HEK293 (cell line): ENCODE measurements around the gene NOS1AP.

Source experiments
- CTCF ChIA-PET: fragments of 350-600 bp; formaldehyde crosslinking; extraction: SDS; loops from one replicate; lab custom pipeline; 2021; ENCODE audit warnings: antibody characterized with exemption; lab: Yijun Ruan, JAX
- POLR2A ChIA-PET: fragments of 300-600 bp; formaldehyde crosslinking; extraction: SDS; loops from one replicate; lab custom pipeline; 2020; ENCODE audit warnings: antibody characterized with exemption, inconsistent platforms; lab: Yijun Ruan, JAX
- H3K27ac ChIP-seq: fragments of 200-500 bp; sonication (Bioruptor generic); 2 replicates; pipeline ENCODE4 v1.5.1; 2014; ENCODE audit warnings: low read depth, low read length, control low read depth, inconsistent platforms; ENCODE audit errors: extremely low read depth
- H3K36me3 ChIP-seq, 2 experiments: fragments of 200-500 bp in 1 of 2; sonication (Bioruptor generic) in 1 of 2; 1 replicate in 1 of 2; 2 replicates in 1 of 2; pipeline ENCODE4 v1.5.1; 2014 to 2017; ENCODE audit warnings: inconsistent platforms in 2 of 2, low read length in 2 of 2; ENCODE audit not compliant: control insufficient read depth in 2 of 2, insufficient read depth in 1 of 2
- H3K4me1 ChIP-seq: fragments of 200-500 bp; sonication (Bioruptor generic); 2 replicates; pipeline ENCODE4 v1.5.1; 2014; ENCODE audit warnings: mild to moderate bottlenecking, low read length, inconsistent platforms; ENCODE audit not compliant: control insufficient read depth, insufficient read depth
- H3K4me3 ChIP-seq: 2 replicates; pipeline ENCODE4 v1.5.1; 2011; ENCODE audit warnings: low read depth, mild to moderate bottlenecking, control low read depth, low read length, moderate library complexity
- H3K9me3 ChIP-seq: fragments of 200-500 bp; sonication (Bioruptor generic); 2 replicates; pipeline ENCODE4 v1.5.1; 2014; ENCODE audit warnings: low read depth, low read length, inconsistent platforms; ENCODE audit not compliant: control insufficient read depth, insufficient read depth
- CTCF ChIP-seq: fragments of 450-650 bp; formaldehyde crosslinking; IDR thresholded peaks from 2 replicates; pipeline ENCODE4 v1.5.1; 2016; ENCODE audit warnings: missing biosample characterization, missing genetic modification characterization
- KLF17 ChIP-seq: fragments of 450-650 bp; formaldehyde crosslinking; IDR thresholded peaks from 2 replicates; pipeline ENCODE4 v1.5.1; 2016; ENCODE audit warnings: missing biosample characterization, missing genetic modification characterization
- OVOL3 ChIP-seq: fragments of 450-650 bp; formaldehyde crosslinking; IDR thresholded peaks from 2 replicates; pipeline ENCODE4 v1.5.1; 2016; ENCODE audit warnings: missing biosample characterization, missing genetic modification characterization
- SCRT1 ChIP-seq: fragments of 450-650 bp; formaldehyde crosslinking; IDR thresholded peaks from 2 replicates; pipeline ENCODE4 v1.5.1; 2016; ENCODE audit warnings: missing biosample characterization, missing genetic modification characterization, borderline replicate concordance
- TCF7L2 ChIP-seq: IDR thresholded peaks from 2 replicates; pipeline ENCODE4 v1.6.1; 2011; ENCODE audit warnings: low read depth, mild to moderate bottlenecking, inconsistent platforms, low read length, moderate library complexity, borderline replicate concordance
- ZBTB11 ChIP-seq: fragments of 450-650 bp; formaldehyde crosslinking; conservative IDR thresholded peaks from 2 replicates; pipeline ENCODE4 v1.5.1; 2016; ENCODE audit warnings: low read depth, missing biosample characterization, missing genetic modification characterization
- ZBTB44 ChIP-seq: fragments of 450-650 bp; IDR thresholded peaks from 2 replicates; pipeline ENCODE4 v1.5.1; 2018; ENCODE audit warnings: missing biosample characterization, mild to moderate bottlenecking, missing genetic modification characterization
- ZNF121 ChIP-seq: fragments of 450-650 bp; formaldehyde crosslinking; IDR thresholded peaks from 2 replicates; pipeline ENCODE4 v1.5.1; 2016; ENCODE audit warnings: missing biosample characterization, missing genetic modification characterization
- ZNF132 ChIP-seq: fragments of 450-650 bp; formaldehyde crosslinking; IDR thresholded peaks from 2 replicates; pipeline ENCODE4 v1.5.1; 2017; ENCODE audit warnings: missing biosample characterization, missing genetic modification characterization, borderline replicate concordance
- ZNF133 ChIP-seq: fragments of 450-650 bp; formaldehyde crosslinking; IDR thresholded peaks from 2 replicates; pipeline ENCODE4 v1.5.1; 2016; ENCODE audit warnings: missing biosample characterization, missing genetic modification characterization
- ZNF184 ChIP-seq: fragments of 450-650 bp; IDR thresholded peaks from 2 replicates; pipeline ENCODE4 v1.5.1; 2018; ENCODE audit warnings: missing biosample characterization, mild to moderate bottlenecking, missing genetic modification characterization
- ZNF214 ChIP-seq: fragments of 450-650 bp; formaldehyde crosslinking; IDR thresholded peaks from 2 replicates; pipeline ENCODE4 v1.5.1; 2017; ENCODE audit warnings: missing biosample characterization, mild to moderate bottlenecking, missing genetic modification characterization, borderline replicate concordance
- ZNF239 ChIP-seq: fragments of 450-650 bp; formaldehyde crosslinking; IDR thresholded peaks from 2 replicates; pipeline ENCODE4 v1.5.1; 2016; ENCODE audit warnings: missing biosample characterization, missing genetic modification characterization
- ZNF280C ChIP-seq: fragments of 450-650 bp; formaldehyde crosslinking; IDR thresholded peaks from 2 replicates; pipeline ENCODE4 v1.5.1; 2016; ENCODE audit warnings: missing biosample characterization, missing genetic modification characterization
- ZNF292 ChIP-seq: fragments of 450-650 bp; formaldehyde crosslinking; IDR thresholded peaks from 2 replicates; pipeline ENCODE4 v1.5.1; 2016; ENCODE audit warnings: low read depth, missing biosample characterization, missing genetic modification characterization, borderline replicate concordance
- ZNF311 ChIP-seq: fragments of 450-650 bp; formaldehyde crosslinking; IDR thresholded peaks from 2 replicates; pipeline ENCODE4 v1.5.1; 2017; ENCODE audit warnings: missing biosample characterization, missing genetic modification characterization, borderline replicate concordance
- ZNF404 ChIP-seq: fragments of 450-650 bp; formaldehyde crosslinking; IDR thresholded peaks from 2 replicates; pipeline ENCODE4 v1.5.1; 2017; ENCODE audit warnings: missing biosample characterization, missing genetic modification characterization
- ZNF529 ChIP-seq: fragments of 450-650 bp; formaldehyde crosslinking; IDR thresholded peaks from 2 replicates; pipeline ENCODE4 v1.5.1; 2017; ENCODE audit warnings: missing genetic modification characterization, missing biosample characterization; ENCODE audit not compliant: insufficient replicate concordance
- ZNF555 ChIP-seq: fragments of 450-650 bp; formaldehyde crosslinking; conservative IDR thresholded peaks from 2 replicates; pipeline ENCODE4 v1.5.1; 2017; ENCODE audit warnings: missing biosample characterization, mild to moderate bottlenecking, missing genetic modification characterization, inconsistent platforms
- ZNF768 ChIP-seq: fragments of 450-650 bp; formaldehyde crosslinking; IDR thresholded peaks from 2 replicates; pipeline ENCODE4 v1.5.1; 2018; ENCODE audit warnings: missing biosample characterization, mild to moderate bottlenecking, missing genetic modification characterization
- ZNF776 ChIP-seq: fragments of 450-650 bp; formaldehyde crosslinking; IDR thresholded peaks from 2 replicates; pipeline ENCODE4 v1.5.0; 2017; ENCODE audit warnings: missing biosample characterization, missing genetic modification characterization, borderline replicate concordance
- ZNF830 ChIP-seq: fragments of 450-650 bp; IDR thresholded peaks from 2 replicates; pipeline ENCODE4 v1.5.0; 2018; ENCODE audit warnings: missing biosample characterization, missing genetic modification characterization, low read depth, mild to moderate bottlenecking, moderate library complexity
- ZNF837 ChIP-seq: fragments of 450-650 bp; formaldehyde crosslinking; IDR thresholded peaks from 2 replicates; pipeline ENCODE4 v1.5.1; 2016; ENCODE audit warnings: missing biosample characterization, missing genetic modification characterization

NOS1AP gene

GRCh38 chr1:162369571-162369970, 300.1 kb downstream of the NOS1AP start:
- Histone ChIP-seq H3K4me1 (no peaks in the 10 kb centered on the region), H3K9me3 (no peaks in the 10 kb centered on the region), H3K4me3 (no peak overlapping the region), H3K27ac (no peak overlapping the region), H3K36me3 (peaks cover 0 to 4% of the 10 kb centered on the region in 2 experiments; a peak in 2 of 3 replicates)
- POLR2A ChIA-PET: no interaction called here
- CTCF ChIA-PET: interaction anchor here (1.0 to 3.8 kb wide), 2 partner anchors 10 to 12 kb away, joined by 5 to 17 read pairs; no protein-coding TSS in a partner anchor
- TF ChIP-seq ZNF121 (tag by site-specific recombination): no peak
- TF ChIP-seq ZNF239: no peak
- TF ChIP-seq KLF17: no peak
- no peak for TF ChIP-seq ZNF311 (tag by site-specific recombination)
- TF ChIP-seq ZNF292: no peak
- no peak for TF ChIP-seq ZNF404
- no peak for TF ChIP-seq TCF7L2
- TF ChIP-seq OVOL3 (tag by site-specific recombination): no peak
- TF ChIP-seq ZNF214 (tag by site-specific recombination): no peak
- no peak for TF ChIP-seq CTCF (tag by site-specific recombination)
- no peak for TF ChIP-seq ZNF830
- TF ChIP-seq ZNF280C (tag by site-specific recombination): no peak
- TF ChIP-seq ZNF768 (tag by site-specific recombination): no peak
- no peak for TF ChIP-seq ZNF132 (tag by site-specific recombination)
- no peak for TF ChIP-seq SCRT1 (tag by site-specific recombination)
- no peak for TF ChIP-seq ZNF555 (tag by site-specific recombination)
- no peak for TF ChIP-seq ZNF837

GRCh38 chr1:162370161-162370560, 300.7 kb downstream of the NOS1AP start:
- Histone ChIP-seq H3K4me3 (no peak overlapping the region), H3K36me3 (peaks cover 0 to 2% of the 10 kb centered on the region in 2 experiments; a peak in 2 of 3 replicates), H3K27ac (no peak overlapping the region), H3K4me1 (no peaks in the 10 kb centered on the region), H3K9me3 (no peaks in the 10 kb centered on the region)
- TF ChIP-seq ZNF555 (tag by site-specific recombination) (no peak), ZNF529 (no peak), ZNF184 (tag by site-specific recombination) (no peak), ZBTB44 (no peak), ZBTB11 (tag by site-specific recombination) (no peak), ZNF776 (no peak), ZNF830 (no peak), ZNF133 (no peak)
- POLR2A ChIA-PET: no interaction called here
- CTCF ChIA-PET: interaction anchor here (1.0 to 1.2 kb wide), 2 partner anchors 10 to 13 kb away, joined by 3 to 5 read pairs; no protein-coding TSS in a partner anchor
